ENCODE data around the gene CEP112.

The CEP112 gene

GRCh38 chr17:66063686-66064085 is 128.2 kb downstream of the CEP112 start:
- no peak for DNase-seq

GRCh38 chr17:66056148-66056547 is 135.8 kb downstream of the CEP112 start:
- DNase-seq: no peak

GRCh38 chr17:66054242-66054641 is 137.7 kb downstream of the CEP112 start:
- no peak for DNase-seq

GRCh38 chr17:66044083-66044482 is 147.8 kb downstream of the CEP112 start:
- DNase-seq: no peak

GRCh38 chr17:66043419-66043818 is 148.5 kb downstream of the CEP112 start:
- no peak for DNase-seq

- DNase-seq: no peak
Measured at GRCh38 chr17:66040402-66040801, 151.5 kb downstream of the CEP112 start.

- DNase-seq: no peak
Measured at GRCh38 chr17:66038125-66038524, 153.8 kb downstream of the CEP112 start.

- no peak for DNase-seq
Measured at GRCh38 chr17:66037221-66037620, 154.7 kb downstream of the CEP112 start.

GRCh38 chr17:66032082-66032712 is 159.7 kb downstream of the CEP112 start:
- no peak for DNase-seq

GRCh38 chr17:66025551-66025950 is 166.4 kb downstream of the CEP112 start:
- no peak for DNase-seq

GRCh38 chr17:66021757-66022156 is 170.2 kb downstream of the CEP112 start:
- DNase-seq: no peak

GRCh38 chr17:66018786-66019185 is 173.1 kb downstream of the CEP112 start:
- DNase-seq: no peak

- no peak for DNase-seq
Measured at GRCh38 chr17:66016231-66016630, 175.7 kb downstream of the CEP112 start.

GRCh38 chr17:66008680-66009079 is 183.3 kb downstream of the CEP112 start:
- DNase-seq: no peak

- DNase-seq: no peak
Measured at GRCh38 chr17:66006654-66007053, 185.3 kb downstream of the CEP112 start.

GRCh38 chr17:66002812-66003211 is 189.1 kb downstream of the CEP112 start:
- no peak for DNase-seq

GRCh38 chr17:66002063-66002585 is 189.8 kb downstream of the CEP112 start:
- DNase-seq: no peak

- no peak for DNase-seq
Measured at GRCh38 chr17:66000216-66000615, 191.7 kb downstream of the CEP112 start.

- no peak for DNase-seq
Measured at GRCh38 chr17:65998675-65999074, 193.3 kb downstream of the CEP112 start.

GRCh38 chr17:65994679-65995078 is 197.3 kb downstream of the CEP112 start:
- DNase-seq: no peak

GRCh38 chr17:65994114-65994513 is 197.8 kb downstream of the CEP112 start:
- DNase-seq: no peak

GRCh38 chr17:65990593-65990992 is 201.3 kb downstream of the CEP112 start:
- DNase-seq: no peak

- no peak for DNase-seq
Measured at GRCh38 chr17:65988451-65988850, 203.5 kb downstream of the CEP112 start.

- DNase-seq: no peak
Measured at GRCh38 chr17:65987988-65988387, 203.9 kb downstream of the CEP112 start.

- no peak for DNase-seq
Measured at GRCh38 chr17:65985571-65985970, 206.4 kb downstream of the CEP112 start.
